ENCODE measurements around the gene GGA1. TPM values are rescaled to one million over a fixed set of nuclear protein-coding genes. Genes with fewer than 3 reads are reported as not detected.
"Not testable (repeated sequence)": the region's sequence is repeated elsewhere in the genome, so short reads cannot be mapped to it uniquely, and the experiment has no call there.

The GGA1 gene
- total and polyA plus RNA-seq, 10 donors = 43.4 to 134 (median 83.4) TPM

- no peaks in the 10 kb centered on the region for H3K9me3 ChIP-seq
- TF ChIP-seq POLR2AphosphoS5 (IDR thresholded peaks at IDR 0.05) = no peak
- no peak for TF ChIP-seq POLR2A (IDR thresholded peaks at IDR 0.05)
- TF ChIP-seq CTCF (IDR thresholded peaks at IDR 0.05 in 8 of 11, conservative IDR thresholded peaks at IDR 0.05 in 3 of 11) = no peak
- H3K4me1 ChIP-seq = peaks cover under 1 to 38% (median 10%) of the 10 kb centered on the region in 6 donors
- 60 to 70% (median 63%) methylated on average over 14 of the region's 14 CpGs for WGBS, 5 donors
- no peak overlapping the region for H3K27ac ChIP-seq
- DNase-seq = no peak
- intact Hi-C loops (cut with DNase I; ENCODE audit: low total_unique reads) = no loop called here
- H3K27me3 ChIP-seq (replicated peaks in 1 of 7) = peaks cover 0 to 10% (median 0%) of the 10 kb centered on the region in 7 donors
- H3K4me3 ChIP-seq = no peak overlapping the region
- no peaks in the 10 kb centered on the region for H3K36me3 ChIP-seq
Observed at GRCh38 chr22:37601540-37602442, 6.8 kb upstream of the GGA1 start.

- H3K9me3 ChIP-seq; H3K4me3 ChIP-seq; DNase-seq; intact Hi-C loops (cut with DNase I; ENCODE audit: low total_unique reads); H3K27me3 ChIP-seq (replicated peaks in 1 of 7); H3K27ac ChIP-seq; H3K36me3 ChIP-seq: not testable (repeated sequence)
- peaks cover 8 to 47% (median 18%) of the 10 kb centered on the region in 6 donors for H3K4me1 ChIP-seq
- 81 to 92% (median 87%) methylated on average over 5 of the region's 5 CpGs for WGBS, 5 donors
Observed at GRCh38 chr22:37602546-37603277, 5.9 kb upstream of the GGA1 start.

- TF ChIP-seq CTCF (IDR thresholded peaks at IDR 0.05 in 8 of 11, conservative IDR thresholded peaks at IDR 0.05 in 3 of 11) (no peak), POLR2AphosphoS5 (IDR thresholded peaks at IDR 0.05) (no peak), POLR2A (IDR thresholded peaks at IDR 0.05) (no peak)
- intact Hi-C loops (cut with DNase I; ENCODE audit: low total_unique reads) = no loop called here
- 87 to 93% (median 92%) methylated on average over 6 of the region's 6 CpGs for WGBS, 5 donors
Observed at GRCh38 chr22:37604074-37604473, 4.6 kb upstream of the GGA1 start.

GRCh38 chr22:37604875-37605274, 3.8 kb upstream of the GGA1 start:
- 21 to 35% (median 28%) methylated on average over 5 of the region's 5 CpGs for WGBS, 5 donors
- Histone ChIP-seq H3K9me3 (no peaks in the 10 kb centered on the region), H3K4me3 (no peak overlapping the region), H3K27me3 (replicated peaks in 1 of 7) (peaks cover 0 to 10% (median 0%) of the 10 kb centered on the region in 7 donors), H3K4me1 (peaks cover 13 to 50% (median 28%) of the 10 kb centered on the region in 6 donors), H3K36me3 (no peaks in the 10 kb centered on the region), H3K27ac (peak overlapping the region in 2 of 8 donors; percentile 34 to 50)
- intact Hi-C loops (cut with DNase I; ENCODE audit: low total_unique reads) = no loop called here
- TF ChIP-seq POLR2AphosphoS5 (IDR thresholded peaks at IDR 0.05) (no peak), CTCF (IDR thresholded peaks at IDR 0.05 in 8 of 11, conservative IDR thresholded peaks at IDR 0.05 in 3 of 11) (no peak), POLR2A (IDR thresholded peaks at IDR 0.05) (no peak)
- DNase-seq = peak; percentile 85

More at GRCh38 chr22:37604074-37604473, 4.6 kb upstream of the GGA1 start:
- no peak for DNase-seq
- peaks cover 0 to 10% (median 0%) of the 10 kb centered on the region in 7 donors for H3K27me3 ChIP-seq (replicated peaks in 1 of 7)
- no peaks in the 10 kb centered on the region for H3K9me3 ChIP-seq
- H3K36me3 ChIP-seq = no peaks in the 10 kb centered on the region
- H3K4me3 ChIP-seq = no peak overlapping the region
- no peak overlapping the region for H3K27ac ChIP-seq
- H3K4me1 ChIP-seq = peaks cover 8 to 48% (median 23%) of the 10 kb centered on the region in 6 donors

Measured in spleen (tissue), 11 donors.